GM12878 (cell line): Measurements from ENCODE around the gene RAB28.
"Not testable (repeated sequence)": the region's sequence is repeated elsewhere in the genome, so short reads cannot be mapped to it uniquely, and the experiment has no call there.

Experiments
- BACH1 ChIP-seq: fragments of 450-650 bp; IDR thresholded peaks from 2 replicates; pipeline ENCODE4 v1.6.1; 2017; ENCODE audit warnings: mild to moderate bottlenecking, borderline replicate concordance
- CTCF ChIP-seq, 3 experiments: IDR thresholded peaks in 2 of 3; conservative IDR thresholded peaks in 1 of 3; 2 replicates each; pipeline ENCODE4 v1.5.1; 2011; ENCODE audit warnings: low read depth in 3 of 3, low read length in 3 of 3, mild to moderate bottlenecking in 3 of 3, control low read depth in 2 of 3, moderate library complexity in 2 of 3, inconsistent platforms in 1 of 3, mixed read lengths in 1 of 3; ENCODE audit not compliant: control insufficient read depth in 2 of 3, insufficient read depth in 1 of 3; ENCODE audit errors: extremely low read depth in 1 of 3
- ELK1 ChIP-seq: IDR thresholded peaks from 2 replicates; pipeline ENCODE4 v1.6.1; 2012; ENCODE audit warnings: low read depth, low read length, improper control_type of control experiment
- MEF2A ChIP-seq: IDR thresholded peaks from 2 replicates; pipeline ENCODE4 v1.6.1; 2011; ENCODE audit warnings: low read depth, mild to moderate bottlenecking, low read length, moderate library complexity; ENCODE audit not compliant: insufficient read depth
- POLR2AphosphoS5 ChIP-seq: IDR thresholded peaks from 2 replicates; pipeline ENCODE4 v1.6.1; 2011; ENCODE audit warnings: mild to moderate bottlenecking, low read length, inconsistent platforms
- REST ChIP-seq: IDR thresholded peaks from 2 replicates; pipeline ENCODE4 v1.6.1; 2012; ENCODE audit warnings: mild to moderate bottlenecking, low read depth, low read length
- SP1 ChIP-seq: IDR thresholded peaks from one replicate; pipeline ENCODE4 v1.6.1; 2011; ENCODE audit warnings: low read depth, low read length

DNA sequence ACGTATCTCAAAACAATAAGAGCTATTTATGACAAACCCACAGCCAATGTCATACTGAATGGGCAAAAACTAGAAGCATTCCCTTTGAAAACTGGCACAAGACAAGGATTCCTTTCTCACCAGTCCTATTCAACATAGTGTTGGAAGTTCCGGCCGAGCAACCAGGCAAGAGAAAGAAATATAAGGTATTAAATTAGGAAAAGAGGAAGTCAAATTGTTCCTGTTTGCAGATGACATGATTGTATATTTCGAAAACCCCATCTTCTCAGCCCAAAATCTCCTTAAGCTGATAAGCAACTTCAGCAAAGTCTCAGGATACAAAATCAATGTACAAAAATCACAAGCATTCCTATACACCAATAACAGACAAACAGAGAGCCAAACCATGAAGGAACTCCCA, 94.2 kb downstream of the RAB28 start:
- not testable (repeated sequence) for TF ChIP-seq CTCF (IDR thresholded peaks at IDR 0.05 in 2 of 3, conservative IDR thresholded peaks at IDR 0.05 in 1 of 3; ENCODE audit: control insufficient read depth in 2 of 3, extremely low read depth in 1 of 3, insufficient read depth in 1 of 3, low read depth in 3 of 3, low read length in 3 of 3); SP1; MEF2A; POLR2AphosphoS5; REST; ELK1; BACH1
